H9 (cell line): Measurements from ENCODE around the gene MTG1. TPM values are rescaled to one million over a fixed set of nuclear protein-coding genes. Genes with fewer than 3 reads are reported as not detected.

ENCODE experiments used
- DNase-seq: peaks from one replicate; pipeline ENCODE4 v3.0.0-alpha.2; 2017
- H2AFZ ChIP-seq: one replicate; pipeline ENCODE4 v1.6.1; 2013; ENCODE audit warnings: mild to moderate bottlenecking, low read length, control low read depth, moderate library complexity
- H2AK5ac ChIP-seq: 2 replicates; pipeline ENCODE4 v1.6.1; 2013; ENCODE audit warnings: low read length, control low read depth, mixed read lengths; ENCODE audit not compliant: insufficient read length
- H2BK120ac ChIP-seq: one replicate; pipeline ENCODE4 v1.6.1; 2013; ENCODE audit warnings: low read depth, mild to moderate bottlenecking, low read length, control low read depth, inconsistent platforms; ENCODE audit not compliant: poor library complexity, severe bottlenecking
- H2BK12ac ChIP-seq: 2 replicates; pipeline ENCODE4 v1.6.1; 2013; ENCODE audit warnings: low read length, control low read depth, mixed read lengths, low read depth; ENCODE audit not compliant: insufficient read length
- H2BK15ac ChIP-seq: 2 replicates; pipeline ENCODE4 v1.6.1; 2013; ENCODE audit warnings: low read depth, low read length, control low read depth
- H2BK20ac ChIP-seq: one replicate; pipeline ENCODE4 v1.6.1; 2013; ENCODE audit warnings: low read depth, mild to moderate bottlenecking, low read length, control low read depth, inconsistent platforms; ENCODE audit not compliant: poor library complexity, severe bottlenecking
- H2BK5ac ChIP-seq: 2 replicates; pipeline ENCODE4 v1.6.1; 2013; ENCODE audit warnings: low read length, control low read depth, mixed read lengths; ENCODE audit not compliant: insufficient read length
- H3K14ac ChIP-seq: 2 replicates; pipeline ENCODE4 v1.6.1; 2013; ENCODE audit warnings: low read length, control low read depth; ENCODE audit not compliant: insufficient read depth
- H3K18ac ChIP-seq: 2 replicates; pipeline ENCODE4 v1.6.1; 2013; ENCODE audit warnings: low read depth, mild to moderate bottlenecking, mixed read lengths, low read length, control low read depth; ENCODE audit not compliant: insufficient read length
- H3K23ac ChIP-seq: 2 replicates; pipeline ENCODE4 v1.6.1; 2013; ENCODE audit warnings: low read length, control low read depth, mixed read lengths, low read depth; ENCODE audit not compliant: insufficient read length
- H3K23me2 ChIP-seq: 2 replicates; pipeline ENCODE4 v1.6.1; 2013; ENCODE audit warnings: low read depth, mild to moderate bottlenecking, mixed read lengths, low read length, control low read depth; ENCODE audit not compliant: insufficient read length, poor library complexity, severe bottlenecking
- H3K27ac ChIP-seq: 2 replicates; pipeline ENCODE4 v1.5.1; 2013; ENCODE audit warnings: low read length, control low read depth, mixed read lengths, low read depth; ENCODE audit not compliant: insufficient read length
- H3K27me3 ChIP-seq: 2 replicates; pipeline ENCODE4 v1.6.1; 2013; ENCODE audit warnings: low read length, control low read depth, inconsistent platforms; ENCODE audit not compliant: insufficient read depth
- H3K4ac ChIP-seq: 2 replicates; pipeline ENCODE4 v1.6.1; 2013; ENCODE audit warnings: low read depth, mild to moderate bottlenecking, control low read depth, inconsistent platforms, low read length, moderate library complexity
- H3K4me1 ChIP-seq: 2 replicates; pipeline ENCODE4 v1.6.1; 2013; ENCODE audit warnings: low read length, control low read depth, inconsistent platforms; ENCODE audit not compliant: insufficient read depth
- H3K4me2 ChIP-seq: 2 replicates; pipeline ENCODE4 v1.6.1; 2013; ENCODE audit warnings: low read length, control low read depth, mixed read lengths; ENCODE audit not compliant: insufficient read length, insufficient read depth
- H3K56ac ChIP-seq: 2 replicates; pipeline ENCODE4 v1.6.1; 2013; ENCODE audit warnings: low read depth, mild to moderate bottlenecking, mixed read lengths, low read length, control low read depth; ENCODE audit not compliant: insufficient read length
- H3K79me1 ChIP-seq: 2 replicates; pipeline ENCODE4 v1.6.1; 2013; ENCODE audit warnings: low read depth, mild to moderate bottlenecking, moderate library complexity, low read length, control low read depth, inconsistent platforms; ENCODE audit not compliant: insufficient read depth, poor library complexity, severe bottlenecking
- H3K79me2 ChIP-seq: 2 replicates; pipeline ENCODE4 v1.6.1; 2013; ENCODE audit warnings: low read length, control low read depth, inconsistent platforms; ENCODE audit not compliant: insufficient read depth
- H3K9ac ChIP-seq: 2 replicates; pipeline ENCODE4 v1.6.1; 2013; ENCODE audit warnings: low read length, control low read depth, mixed read lengths; ENCODE audit not compliant: insufficient read length; ENCODE audit errors: extremely low read depth
- H3K9me3 ChIP-seq: one replicate; pipeline ENCODE4 v1.6.1; 2013; ENCODE audit warnings: low read depth, low read length, inconsistent platforms; ENCODE audit not compliant: control insufficient read depth
- H3T11ph ChIP-seq: one replicate; pipeline ENCODE4 v1.6.1; 2013; ENCODE audit warnings: mild to moderate bottlenecking, low read length, control low read depth, inconsistent platforms
- H4K20me1 ChIP-seq: one replicate; pipeline ENCODE4 v1.6.1; 2013; ENCODE audit not compliant: control insufficient read depth, insufficient read length, insufficient read depth
- H4K5ac ChIP-seq: 2 replicates; pipeline ENCODE4 v1.6.1; 2013; ENCODE audit warnings: low read depth, mild to moderate bottlenecking, mixed read lengths, low read length, control low read depth; ENCODE audit not compliant: insufficient read length
- H4K8ac ChIP-seq: replicated peaks from 2 replicates; pipeline ENCODE4 v1.6.1; 2013; ENCODE audit warnings: low read length, control low read depth, mixed read lengths, low read depth; ENCODE audit not compliant: insufficient read length
- H4K91ac ChIP-seq: 2 replicates; pipeline ENCODE4 v1.6.1; 2013; ENCODE audit warnings: low read depth, mild to moderate bottlenecking, moderate library complexity, mixed read lengths, low read length, control low read depth; ENCODE audit not compliant: insufficient read length
- H3K27ac Mint-ChIP-seq, 3 experiments: 2 replicates in 2 of 3; 3 replicates in 1 of 3; pipeline ENCODE4 v1.8.0; 2020 to 2021; ENCODE audit warnings: mixed read lengths in 3 of 3, mild to moderate bottlenecking in 1 of 3, moderate library complexity in 1 of 3
- H3K27me3 Mint-ChIP-seq: 2 replicates; pipeline ENCODE4 v1.8.0; 2021; ENCODE audit warnings: low read depth, mild to moderate bottlenecking, moderate library complexity, mixed read lengths
- H3K36me3 Mint-ChIP-seq, 3 experiments: 2 replicates in 2 of 3; 3 replicates in 1 of 3; pipeline ENCODE4 v1.8.0; 2020 to 2021; ENCODE audit warnings: low read depth in 3 of 3, mixed read lengths in 3 of 3; ENCODE audit not compliant: insufficient read depth in 1 of 3
- H3K4me1 Mint-ChIP-seq, 2 experiments: 2 replicates each; pipeline ENCODE4 v1.8.0; 2020; ENCODE audit warnings: mixed read lengths in 2 of 2
- H3K4me3 Mint-ChIP-seq, 2 experiments: 2 replicates in 1 of 2; 3 replicates in 1 of 2; pipeline ENCODE4 v1.8.0; 2020 to 2021; ENCODE audit warnings: mild to moderate bottlenecking in 2 of 2, mixed read lengths in 2 of 2, moderate library complexity in 1 of 2
- H3K9me3 Mint-ChIP-seq, 2 experiments: 2 replicates in 1 of 2; 3 replicates in 1 of 2; pipeline ENCODE4 v1.8.0; 2020; ENCODE audit warnings: mild to moderate bottlenecking in 2 of 2, mixed read lengths in 2 of 2, moderate library complexity in 1 of 2
- CTCF ChIP-seq: fragments of 200-600 bp; sonication (generic); conservative IDR thresholded peaks from 3 replicates; pipeline ENCODE4 v1.8.0; 2021; ENCODE audit warnings: antibody characterized with exemption, mild to moderate bottlenecking
- WGBS: extraction: QIAGEN DNeasy Blood & Tissue Kit; methylation state at CpG from one replicate; pipeline ENCODE4 v1.1.7; 2013; ENCODE audit warnings: missing lambda C conversion rate, low lambda C conversion rate, mixed read lengths; ENCODE audit not compliant: insufficient read length; ENCODE audit errors: extremely low coverage; 5-methylcytosine and 5-hydroxymethylcytosine counted together
- total RNA-seq: library from RNA; stranded (reverse); gene quantifications from 2 replicates; pipeline ENCODE4 v1.2.1, GENCODE V29; 2021

MTG1 gene
- total RNA-seq, 1 experiment from 2014 or later = 65.3 TPM

- peaks cover 40 to 74% (median 73%) of the 10 kb centered on the region in 3 experiments; a peak in 6 of 7 replicates for H3K36me3 Mint-ChIP-seq
- DNase-seq = no peak
- H3K27ac Mint-ChIP-seq = no peak overlapping the region
These were observed 28.4 kb upstream of the MTG1 start for GRCh38 chr10:133365461-133366129.

More at GRCh38 chr10:133365461-133366129, 28.4 kb upstream of the MTG1 start:
- H3K14ac ChIP-seq = no peak overlapping the region
- no peak overlapping the region for H3K18ac ChIP-seq
- H3K4me2 ChIP-seq = no peak overlapping the region
- H3K4ac ChIP-seq = no peak overlapping the region
- no CpG with 5 or more reads among the region's 13 CpGs for WGBS
- H3K56ac ChIP-seq = no peak overlapping the region
- H3K27me3 Mint-ChIP-seq = peaks cover 5% of the 10 kb centered on the region
- no peak overlapping the region for H4K91ac ChIP-seq
- H3K9me3 ChIP-seq = no peaks in the 10 kb centered on the region
- H3K23ac ChIP-seq = no peak overlapping the region
- no peak overlapping the region for H2BK20ac ChIP-seq
- no peak overlapping the region for H3K9ac ChIP-seq
- no peak overlapping the region for H2AFZ ChIP-seq
- H3T11ph ChIP-seq = no peak overlapping the region
- no peaks in the 10 kb centered on the region; the same call in 1 of the 2 replicates for H3K27me3 ChIP-seq
- no peak for TF ChIP-seq CTCF
- H4K20me1 ChIP-seq = no peaks in the 10 kb centered on the region
- H3K79me2 ChIP-seq = no peaks in the 10 kb centered on the region
- H3K9me3 Mint-ChIP-seq = no peaks in the 10 kb centered on the region
- no peak overlapping the region for H2BK120ac ChIP-seq
- H3K4me1 ChIP-seq = no peaks in the 10 kb centered on the region
- H3K4me1 Mint-ChIP-seq = peaks cover 0 to 2% of the 10 kb centered on the region in 2 experiments; a peak in 1 of 4 replicates
- no peak overlapping the region for H3K4me3 Mint-ChIP-seq
- no peaks in the 10 kb centered on the region for H3K79me1 ChIP-seq
- H2BK5ac ChIP-seq = no peak overlapping the region
- no peaks in the 10 kb centered on the region for H3K23me2 ChIP-seq
- no peak overlapping the region for H4K5ac ChIP-seq
- H2BK12ac ChIP-seq = no peak overlapping the region
- H2AK5ac ChIP-seq = no peak overlapping the region
- H3K27ac ChIP-seq = no peak overlapping the region
- no peak overlapping the region for H4K8ac ChIP-seq
- no peak overlapping the region for H2BK15ac ChIP-seq
